Measurements from ENCODE around the gene ETV6. TPM values are rescaled to one million over a fixed set of nuclear protein-coding genes. Genes with fewer than 3 reads are reported as not detected.

Gene ETV6
- polyA plus RNA-seq, 2 of the 4 experiments (the other 2 are of a cell fraction), result 4.0 to 7.0 TPM

GRCh38 chr12:11811008-11811407 lies 161.5 kb downstream of the ETV6 start:
- ChIA-PET POLR2A (no interaction called here), CTCF (interaction anchor here (0.6 to 1.5 kb wide), 2 partner anchors 9 to 49 kb away, joined by 3 read pairs; no protein-coding TSS in a partner anchor)
- DNase-seq (ENCODE audit: low read depth in 1 of 2, low spot score in 1 of 2), result no peak

GRCh38 chr12:11812241-11812585 lies 162.7 kb downstream of the ETV6 start:
- H3K9me3 ChIP-seq, result no peaks in the 10 kb centered on the region
- H3K4me1 ChIP-seq, result peaks cover 9% of the 10 kb centered on the region; the same call in 2 of the 3 replicates
- ChIA-PET POLR2A (no interaction called here), CTCF (interaction anchor here (0.7 to 1.5 kb wide), 3 partner anchors 11 to 17 kb away, joined by 3 to 4 read pairs (median 3); no protein-coding TSS in a partner anchor)
- DNase-seq (ENCODE audit: low read depth in 1 of 2, low spot score in 1 of 2) (no peak), ATAC-seq (no peak), FAIRE-seq (no peak)
- H3K4me3 ChIP-seq, result no peak overlapping the region
- TF ChIP-seq EHF (CRISPR knock-in tag; IDR thresholded peaks at IDR 0.05) (no peak), E2F6 (IDR thresholded peaks at IDR 0.05; ENCODE audit: borderline replicate concordance, low read depth) (no peak), ATOH8 (CRISPR knock-in tag; IDR thresholded peaks at IDR 0.05; ENCODE audit: low read depth) (no peak), HOXA7 (CRISPR knock-in tag; IDR thresholded peaks at IDR 0.05) (no peak), BHLHE40 (IDR thresholded peaks at IDR 0.05; ENCODE audit: low read depth, low read length) (no peak)
- no peak overlapping the region for H3K4me2 ChIP-seq
- no peak overlapping the region for H3K27ac ChIP-seq
- WGBS (ENCODE audit: missing lambda C conversion rate), result 90% methylated on average over 2 of the region's 2 CpGs

More at GRCh38 chr12:11811008-11811407, 161.5 kb downstream of the ETV6 start:
- Histone ChIP-seq H3K4me3 (no peak overlapping the region), H3K4me2 (no peak overlapping the region), H3K9me3 (no peaks in the 10 kb centered on the region), H3K27ac (no peak overlapping the region), H3K4me1 (peaks cover 9% of the 10 kb centered on the region; the same call in 2 of the 3 replicates)
- 94% methylated on average over 3 of the region's 3 CpGs for WGBS (ENCODE audit: missing lambda C conversion rate)
- no peak for ATAC-seq
- FAIRE-seq, result no peak
- TF ChIP-seq ESRRA (IDR thresholded peaks at IDR 0.05; ENCODE audit: borderline replicate concordance, low read length), result no peak
- TF ChIP-seq RARB (CRISPR knock-in tag; IDR thresholded peaks at IDR 0.05), result no peak
- no peak for TF ChIP-seq HEYL (CRISPR knock-in tag; IDR thresholded peaks at IDR 0.05)
- TF ChIP-seq EHMT2 (IDR thresholded peaks at IDR 0.05; ENCODE audit: low read depth), result no peak
- TF ChIP-seq FOSB (CRISPR knock-in tag; IDR thresholded peaks at IDR 0.05), result no peak
- no peak for TF ChIP-seq KDM5A (IDR thresholded peaks at IDR 0.05)
- no peak for TF ChIP-seq POLR2AphosphoS2 (conservative IDR thresholded peaks at IDR 0.05; ENCODE audit: low read length)
- no peak for TF ChIP-seq CTCF (IDR thresholded peaks at IDR 0.05)
- no peak for TF ChIP-seq MAZ (IDR thresholded peaks at IDR 0.05; ENCODE audit: borderline replicate concordance, low read depth, low read length)
- no peak for TF ChIP-seq POLR2A (IDR thresholded peaks at IDR 0.05; ENCODE audit: low read length)
- no peak for TF ChIP-seq KDM1A (IDR thresholded peaks at IDR 0.05; ENCODE audit: low read depth)
- no peak for TF ChIP-seq CBX2 (IDR thresholded peaks at IDR 0.05; ENCODE audit: borderline replicate concordance, low read depth)
- no peak for TF ChIP-seq ELK1 (IDR thresholded peaks at IDR 0.05; ENCODE audit: low read depth, low read length)
- TF ChIP-seq CHD4 (IDR thresholded peaks at IDR 0.05; ENCODE audit: borderline replicate concordance), result no peak
- no peak for TF ChIP-seq NR3C1 (IDR thresholded peaks at IDR 0.05)
- TF ChIP-seq ZSCAN20 (CRISPR knock-in tag; IDR thresholded peaks at IDR 0.05), result no peak
- no peak for TF ChIP-seq NFE2L2 (conservative IDR thresholded peaks at IDR 0.05; ENCODE audit: low read length)
- TF ChIP-seq TFCP2L1 (CRISPR knock-in tag; IDR thresholded peaks at IDR 0.05), result no peak
- TF ChIP-seq HOXB13 (CRISPR knock-in tag; IDR thresholded peaks at IDR 0.05; ENCODE audit: low read depth), result no peak
- no peak for TF ChIP-seq HES2 (IDR thresholded peaks at IDR 0.05)

All from A549 (cell line).